ENCODE results near the gene GPR18. TPM values are rescaled to one million over a fixed set of nuclear protein-coding genes. Genes with fewer than 3 reads are reported as not detected.
"Not testable (repeated sequence)": the region's sequence is repeated elsewhere in the genome, so short reads cannot be mapped to it uniquely, and the experiment has no call there.

GPR18 gene
- total RNA-seq, 2 donors from 2014 or later, result 8.7 to 10.1 TPM

DNA sequence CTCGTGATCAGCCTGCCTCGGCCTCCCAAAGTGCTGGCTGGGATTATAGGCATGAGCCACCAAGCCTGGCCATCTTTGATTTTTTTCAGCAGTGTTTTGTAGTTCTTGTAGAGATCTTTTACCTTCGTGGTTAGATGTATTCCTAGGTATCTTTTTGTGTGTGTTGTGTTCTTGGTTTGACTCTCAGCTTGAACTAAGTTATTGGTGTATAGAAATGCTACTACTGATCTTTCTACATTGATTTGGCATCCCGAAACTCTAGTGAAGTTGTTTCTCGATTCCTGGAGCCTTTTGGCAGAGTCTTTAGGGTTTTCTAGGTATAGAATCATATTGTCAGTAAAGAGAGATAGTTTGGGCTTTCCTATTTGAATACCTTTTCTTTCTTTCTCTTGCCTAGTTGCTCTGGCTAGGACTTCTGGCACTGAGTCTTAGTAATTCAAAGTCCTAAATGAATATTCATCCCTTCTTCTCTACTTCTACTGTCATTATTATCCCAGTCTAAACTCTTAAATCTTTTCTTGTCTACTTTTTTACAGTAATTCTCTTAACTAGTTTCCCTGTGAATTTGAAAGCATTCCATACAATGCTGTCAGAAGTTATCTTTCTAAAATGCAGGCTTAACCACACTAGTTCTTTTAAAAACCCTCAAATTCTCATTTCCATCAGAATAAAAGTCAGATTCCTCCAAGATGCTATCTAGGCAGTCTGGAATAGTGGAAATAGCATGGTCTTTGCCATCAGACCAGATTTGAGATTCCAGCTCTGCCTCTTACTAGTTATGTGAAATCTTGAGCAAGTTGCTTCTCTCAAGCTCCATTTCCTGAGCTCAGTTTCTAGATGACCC is 7.0 kb downstream of the GPR18 start:
- peak; percentile 84 for ATAC-seq (replicated peaks)
- peak overlapping the region; percentile 60 for H3K4me3 Mint-ChIP-seq
- H3K27me3 Mint-ChIP-seq, result no peaks in the 10 kb centered on the region
- no peaks in the 10 kb centered on the region for H3K9me3 Mint-ChIP-seq
- peaks cover 47% of the 10 kb centered on the region for H3K4me1 Mint-ChIP-seq
- H3K27ac Mint-ChIP-seq, result peak overlapping the region; percentile 57
- H3K36me3 Mint-ChIP-seq (ENCODE audit: low read depth), result peaks cover 78% of the 10 kb centered on the region

DNA sequence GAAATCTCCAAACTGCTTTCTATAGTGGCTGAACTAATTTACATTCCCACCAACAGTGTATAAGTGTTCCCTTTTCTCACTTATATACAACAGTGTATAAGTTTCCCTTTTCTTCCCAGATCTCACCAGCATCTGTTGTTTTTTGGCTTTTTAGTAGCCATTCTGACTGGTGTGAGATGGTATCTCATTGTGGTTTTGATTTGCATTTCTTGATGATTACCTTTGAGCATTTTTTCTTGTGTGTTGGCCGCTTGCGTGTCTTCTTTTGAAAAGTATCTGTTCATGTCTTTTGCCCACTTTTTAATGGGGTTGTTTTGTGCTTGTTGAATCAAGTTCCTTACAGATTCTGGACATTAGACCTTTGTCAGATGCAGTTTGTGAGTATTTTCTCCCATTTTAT is 8.6 kb downstream of the GPR18 start:
- not testable (repeated sequence) for H3K4me3 Mint-ChIP-seq, H3K27ac Mint-ChIP-seq, H3K27me3 Mint-ChIP-seq, H3K9me3 Mint-ChIP-seq
- peak; percentile 26 for ATAC-seq (replicated peaks)
- Mint-ChIP-seq H3K36me3 (ENCODE audit: low read depth) (peaks cover 76% of the 10 kb centered on the region), H3K4me1 (peaks cover 36% of the 10 kb centered on the region)

DNA sequence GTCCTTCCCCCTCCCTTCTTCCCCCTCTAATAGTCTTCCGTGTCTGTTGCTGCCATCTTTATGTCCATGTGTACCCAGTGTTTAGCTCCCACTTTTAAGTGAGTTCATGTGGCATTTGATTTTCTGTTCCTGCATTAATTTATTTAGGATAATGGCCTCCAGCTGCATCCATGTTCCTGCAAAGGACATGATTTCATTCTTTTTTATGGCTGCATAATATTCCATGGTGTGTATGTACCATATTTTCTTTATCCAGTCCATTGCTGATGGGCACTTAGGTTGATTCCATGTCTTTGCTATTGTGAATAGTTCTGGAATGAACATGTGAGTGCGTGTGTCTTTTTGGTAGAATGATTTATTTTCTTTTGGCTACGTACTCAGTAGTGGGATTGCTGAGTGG is 9.0 kb downstream of the GPR18 start:
- not testable (repeated sequence) for H3K27me3 Mint-ChIP-seq; ATAC-seq (replicated peaks); H3K9me3 Mint-ChIP-seq; H3K4me3 Mint-ChIP-seq
- Mint-ChIP-seq H3K4me1 (peaks cover 36% of the 10 kb centered on the region), H3K36me3 (ENCODE audit: low read depth) (peaks cover 78% of the 10 kb centered on the region), H3K27ac (peak overlapping the region; percentile 22)

DNA sequence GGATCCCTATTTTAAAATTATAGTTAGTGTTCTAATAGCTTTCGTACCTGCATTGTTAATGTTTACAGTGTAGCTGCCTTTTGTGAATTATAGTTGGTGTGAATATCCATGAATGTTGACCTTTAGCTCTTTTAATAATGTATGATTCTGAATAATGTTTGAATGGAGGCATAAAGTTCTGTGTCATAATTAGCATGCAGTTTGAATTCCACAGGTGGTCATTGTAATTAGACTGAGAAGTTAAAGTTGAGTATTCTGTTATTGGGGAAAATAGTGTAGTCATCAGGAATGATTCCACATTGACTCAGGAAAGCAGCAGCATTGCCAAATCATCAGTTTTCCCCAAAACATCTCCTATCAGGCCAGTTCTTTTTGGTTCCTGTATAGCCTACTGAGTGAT is 12.1 kb downstream of the GPR18 start:
- no peak for ATAC-seq (replicated peaks)
- no peak overlapping the region for H3K4me3 Mint-ChIP-seq
- peaks cover 24% of the 10 kb centered on the region for H3K4me1 Mint-ChIP-seq
- peaks cover 82% of the 10 kb centered on the region for H3K36me3 Mint-ChIP-seq (ENCODE audit: low read depth)
- H3K9me3 Mint-ChIP-seq, result no peaks in the 10 kb centered on the region
- H3K27me3 Mint-ChIP-seq, result no peaks in the 10 kb centered on the region
- no peak overlapping the region for H3K27ac Mint-ChIP-seq

DNA sequence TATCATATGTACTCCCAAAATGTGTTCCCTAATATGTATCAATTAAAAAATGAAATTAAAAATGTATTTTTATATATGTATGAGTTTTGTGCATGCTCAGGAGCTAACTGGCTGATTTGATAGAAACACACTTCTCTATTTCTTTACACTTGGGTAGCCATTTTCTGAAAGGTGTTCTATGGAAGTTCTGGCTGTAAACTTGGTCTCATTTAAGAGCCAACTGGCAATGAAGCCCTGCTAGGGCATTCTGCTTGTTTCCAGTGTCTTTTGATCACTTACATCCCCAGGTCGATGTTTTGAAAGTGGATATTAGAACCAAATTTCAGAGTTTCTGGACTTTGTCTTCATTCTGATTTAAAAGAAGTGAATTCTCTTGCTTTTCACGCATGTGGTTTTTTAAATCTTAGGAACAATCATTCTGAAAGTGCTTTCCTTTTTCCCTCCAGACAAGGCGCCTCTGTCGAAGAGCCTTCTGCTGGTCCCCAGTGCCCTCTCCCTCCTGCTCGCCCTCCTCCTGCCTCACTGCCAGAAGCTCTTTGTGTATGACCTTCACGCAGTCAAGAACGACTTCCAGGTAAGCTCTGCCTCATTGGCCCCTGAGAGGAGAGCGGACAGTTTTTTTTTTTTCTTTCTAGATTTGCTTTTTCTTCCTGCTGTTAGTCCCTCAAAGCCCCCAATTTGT is 20.1 kb downstream of the GPR18 start:
- Mint-ChIP-seq H3K4me3 (peak overlapping the region; percentile 83), H3K4me1 (peaks cover 38% of the 10 kb centered on the region), H3K27ac (peak overlapping the region; percentile 85), H3K36me3 (ENCODE audit: low read depth) (peaks cover 53% of the 10 kb centered on the region), H3K9me3 (no peaks in the 10 kb centered on the region), H3K27me3 (no peaks in the 10 kb centered on the region)
- ATAC-seq (replicated peaks), result peak; percentile 85

DNA sequence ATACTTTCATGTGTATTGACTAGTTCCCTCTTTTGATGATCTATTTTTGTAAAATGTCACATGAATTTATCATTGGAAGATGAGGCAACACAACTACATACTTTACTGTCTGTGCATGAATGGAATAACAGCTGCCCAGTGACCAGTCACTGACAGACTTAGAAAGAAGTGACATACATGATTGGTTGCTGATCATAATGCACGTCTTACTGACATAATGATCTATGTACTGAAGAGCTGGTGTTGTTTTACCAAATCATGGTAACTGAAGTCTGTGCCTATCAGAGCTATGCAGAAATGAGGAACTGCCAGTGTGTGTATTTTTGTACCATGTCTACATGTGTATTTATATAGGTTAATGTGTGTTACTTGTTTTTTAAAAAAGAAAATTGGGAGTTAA is 26.5 kb downstream of the GPR18 start:
- no peak for ATAC-seq (replicated peaks)
- Mint-ChIP-seq H3K9me3 (no peaks in the 10 kb centered on the region), H3K27ac (peak overlapping the region; percentile 56), H3K36me3 (ENCODE audit: low read depth) (peaks cover 16% of the 10 kb centered on the region), H3K4me1 (peaks cover 42% of the 10 kb centered on the region), H3K4me3 (peak overlapping the region; percentile 79), H3K27me3 (no peaks in the 10 kb centered on the region)

DNA sequence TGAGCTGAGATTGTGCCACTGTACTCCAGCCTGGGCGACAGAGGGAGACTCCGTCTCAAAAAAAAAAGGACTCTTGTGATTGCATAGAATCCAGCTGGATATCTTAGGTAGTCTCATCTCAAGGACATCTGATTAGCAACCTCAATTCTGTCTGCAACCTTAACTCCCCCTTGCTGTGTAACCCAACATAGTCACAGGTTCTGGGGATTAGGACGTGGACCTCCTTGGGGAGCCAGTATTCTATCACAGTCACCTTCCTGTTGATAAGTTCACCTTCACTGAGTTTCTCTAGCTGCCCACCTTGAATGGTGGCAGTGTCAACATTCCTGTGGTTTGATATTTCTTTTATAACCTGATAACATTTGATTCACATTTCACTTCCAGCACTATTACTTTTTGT is 27.2 kb downstream of the GPR18 start:
- Mint-ChIP-seq H3K9me3 (no peaks in the 10 kb centered on the region), H3K4me3 (peak overlapping the region; percentile 79), H3K27ac (no peak overlapping the region), H3K27me3 (no peaks in the 10 kb centered on the region), H3K4me1 (peaks cover 43% of the 10 kb centered on the region), H3K36me3 (ENCODE audit: low read depth) (peaks cover 14% of the 10 kb centered on the region)
- ATAC-seq (replicated peaks), result peak; percentile 10

DNA sequence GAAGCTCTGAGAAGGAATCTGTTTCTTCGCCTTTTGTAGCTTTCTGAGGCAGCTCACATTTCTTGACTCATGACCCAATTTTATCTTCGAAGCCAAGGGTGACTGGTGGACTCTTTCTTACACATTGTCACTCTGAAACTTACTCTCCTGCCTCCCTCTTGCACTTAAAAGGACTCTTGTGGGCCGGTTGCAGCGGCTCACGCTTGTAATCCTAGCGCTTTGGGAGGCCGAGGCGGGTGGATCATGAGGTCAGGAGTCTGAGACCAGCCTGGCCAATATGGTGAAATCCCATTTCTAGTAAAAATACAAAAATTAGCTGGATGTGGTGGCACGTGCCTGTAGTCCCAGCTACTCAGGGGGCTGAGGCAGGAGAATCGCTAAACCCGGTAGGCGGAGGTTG is 27.6 kb downstream of the GPR18 start:
- Mint-ChIP-seq H3K4me1 (peaks cover 45% of the 10 kb centered on the region), H3K4me3 (peak overlapping the region; percentile 79), H3K36me3 (ENCODE audit: low read depth) (peaks cover 12% of the 10 kb centered on the region)
- H3K27ac Mint-ChIP-seq, H3K27me3 Mint-ChIP-seq, H3K9me3 Mint-ChIP-seq: not testable (repeated sequence)
- ATAC-seq (replicated peaks), result peak; percentile 63

DNA sequence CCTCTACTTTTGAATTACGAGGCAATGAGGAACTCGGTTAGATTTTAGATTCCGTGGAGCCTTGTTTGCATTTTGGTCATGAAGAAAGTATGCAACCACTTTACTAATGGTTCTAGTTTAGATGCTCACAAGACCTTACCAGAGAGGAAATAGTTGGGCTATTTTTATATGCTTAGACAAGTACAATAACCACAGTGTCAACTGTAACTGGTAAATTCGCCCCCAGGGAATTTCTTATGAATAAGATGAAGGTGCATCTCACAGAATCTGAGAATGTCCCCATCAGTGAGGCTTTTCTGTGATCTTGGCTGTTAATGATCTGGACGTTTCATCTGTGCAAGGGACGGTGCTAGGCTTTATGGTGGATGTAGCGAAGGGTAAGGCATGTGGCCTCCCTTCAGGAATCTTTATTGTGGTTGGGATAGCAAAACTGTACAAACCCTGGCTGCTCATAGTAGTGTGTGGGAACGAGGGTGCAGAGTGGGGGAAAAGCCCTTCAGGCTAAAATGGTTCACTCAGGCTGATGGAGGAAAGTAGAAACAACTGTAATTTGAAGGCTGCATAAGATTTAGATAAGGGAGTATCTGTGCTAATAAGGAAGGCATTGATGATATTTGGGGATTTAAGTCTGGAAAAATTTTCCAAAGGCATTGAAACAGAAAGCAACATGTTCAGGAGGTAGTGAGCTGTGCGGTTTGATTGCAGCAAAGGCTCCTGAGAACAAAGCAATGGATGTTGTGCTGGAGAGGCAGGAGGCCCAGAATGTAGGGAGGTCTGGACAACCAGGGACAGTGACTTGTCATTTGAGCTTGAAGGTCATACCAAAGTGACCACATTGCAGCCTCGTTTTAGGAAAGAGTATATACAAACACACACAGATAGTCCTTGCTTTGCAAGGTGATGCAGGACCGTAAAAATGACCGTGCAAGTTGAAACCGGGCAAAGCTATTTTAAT is 29.2 kb downstream of the GPR18 start:
- Mint-ChIP-seq H3K27ac (peak overlapping the region; percentile 65), H3K4me3 (peak overlapping the region; percentile 79), H3K9me3 (no peaks in the 10 kb centered on the region), H3K4me1 (peaks cover 49% of the 10 kb centered on the region), H3K36me3 (ENCODE audit: low read depth) (peaks cover 12% of the 10 kb centered on the region), H3K27me3 (no peaks in the 10 kb centered on the region)
- peak; percentile 72 for ATAC-seq (replicated peaks)

DNA sequence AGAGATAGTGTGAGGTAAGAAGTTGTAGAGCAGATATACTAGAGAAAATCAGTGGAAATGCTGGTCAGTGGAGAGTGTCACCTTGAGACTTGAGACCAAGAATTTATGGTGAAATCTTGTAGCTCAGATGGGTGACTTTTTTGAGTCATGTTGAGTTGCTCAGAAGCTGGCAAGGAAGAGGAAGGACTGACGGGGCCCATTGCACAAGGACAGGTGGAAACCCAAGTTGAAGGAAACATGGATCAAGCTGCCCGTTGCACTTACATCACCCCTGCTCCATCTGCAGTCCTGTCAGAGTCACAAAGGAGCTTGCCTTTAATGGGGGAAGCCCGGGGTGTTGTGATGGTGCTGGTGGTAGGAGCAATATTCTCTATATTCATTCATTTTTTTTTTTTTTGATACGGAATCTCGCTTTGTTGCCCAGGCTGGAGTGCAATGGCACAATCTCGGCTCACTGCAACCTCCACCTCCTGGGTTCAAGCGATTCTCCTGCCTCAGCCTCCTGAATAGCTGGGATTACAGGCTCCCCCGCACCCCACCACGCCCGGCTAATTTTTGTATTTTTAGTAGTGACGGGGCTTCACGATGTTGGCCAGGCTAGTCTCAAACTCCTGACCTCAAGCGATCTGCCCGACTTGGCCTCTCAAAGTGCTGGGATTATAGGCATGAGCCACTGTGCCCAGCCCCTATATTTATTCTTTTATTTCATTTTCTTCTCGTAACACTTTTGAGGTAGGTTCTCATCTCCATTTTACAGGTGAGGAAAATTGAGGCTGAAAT is 30.1 kb downstream of the GPR18 start:
- Mint-ChIP-seq H3K27me3 (no peaks in the 10 kb centered on the region), H3K4me1 (peaks cover 53% of the 10 kb centered on the region)

DNA sequence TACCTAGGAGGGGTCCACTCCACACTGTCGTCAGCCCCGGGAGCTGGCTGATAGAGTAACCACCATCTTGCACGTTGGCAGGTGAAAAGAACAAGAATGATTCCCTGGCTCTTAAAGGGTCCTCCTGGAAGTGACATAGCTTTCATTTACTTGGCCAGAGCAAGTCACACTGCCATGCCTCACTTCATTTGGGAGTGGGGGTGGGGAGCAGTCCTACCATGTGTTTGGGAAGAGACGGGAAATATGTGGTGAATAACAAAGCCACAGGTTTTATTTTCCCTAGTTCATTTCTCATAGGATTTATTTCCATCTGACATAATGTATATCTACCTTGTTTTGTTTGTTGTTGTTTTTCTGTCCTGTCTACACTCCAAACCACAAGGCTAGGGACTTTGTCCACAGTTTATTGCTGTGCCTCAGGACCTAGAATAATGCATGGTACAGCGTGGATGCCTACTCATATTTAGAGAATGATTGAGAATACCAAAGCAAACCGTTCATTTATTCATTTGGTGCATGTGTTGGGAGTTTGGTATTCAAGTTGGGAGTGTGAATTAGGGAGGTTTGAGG is 30.8 kb downstream of the GPR18 start:
- Mint-ChIP-seq H3K9me3 (no peaks in the 10 kb centered on the region), H3K4me3 (peak overlapping the region; percentile 79)
- peak; percentile 1 for ATAC-seq (replicated peaks)

More for the DNA sequence above, 30.1 kb downstream of the GPR18 start:
- Mint-ChIP-seq H3K27ac (peak overlapping the region; percentile 65), H3K4me3 (peak overlapping the region; percentile 79), H3K36me3 (ENCODE audit: low read depth) (peaks cover 7% of the 10 kb centered on the region), H3K9me3 (no peaks in the 10 kb centered on the region)
- ATAC-seq (replicated peaks), result peak; percentile 44

DNA sequence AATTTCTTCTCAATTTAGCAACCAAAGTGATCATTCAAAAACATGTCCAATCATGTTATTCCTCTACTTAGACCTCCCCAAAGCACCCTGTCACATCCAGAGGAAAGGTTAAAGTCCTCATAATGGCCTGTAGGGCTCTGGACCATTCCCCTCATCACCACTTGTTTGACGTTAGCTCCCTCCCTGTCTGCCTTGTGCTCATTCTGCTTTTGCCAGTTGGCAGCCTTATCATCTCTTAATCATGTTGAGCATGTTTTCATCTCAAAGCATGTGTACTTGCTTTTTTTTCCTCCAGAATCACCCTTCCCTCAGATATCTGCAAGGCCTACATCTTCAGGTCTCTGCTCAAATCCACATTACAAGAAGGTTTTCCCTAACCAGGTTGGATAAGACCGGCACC is 31.7 kb downstream of the GPR18 start:
- Mint-ChIP-seq H3K4me3 (peak overlapping the region; percentile 1), H3K9me3 (no peaks in the 10 kb centered on the region), H3K27me3 (no peaks in the 10 kb centered on the region), H3K36me3 (ENCODE audit: low read depth) (peaks cover 9% of the 10 kb centered on the region), H3K4me1 (peaks cover 58% of the 10 kb centered on the region), H3K27ac (no peak overlapping the region)
- no peak for ATAC-seq (replicated peaks)

More for the DNA sequence above, 30.8 kb downstream of the GPR18 start:
- H3K27ac Mint-ChIP-seq, result peak overlapping the region; percentile 43
- H3K36me3 Mint-ChIP-seq (ENCODE audit: low read depth), result peaks cover 7% of the 10 kb centered on the region
- no peaks in the 10 kb centered on the region for H3K27me3 Mint-ChIP-seq
- peaks cover 55% of the 10 kb centered on the region for H3K4me1 Mint-ChIP-seq

DNA sequence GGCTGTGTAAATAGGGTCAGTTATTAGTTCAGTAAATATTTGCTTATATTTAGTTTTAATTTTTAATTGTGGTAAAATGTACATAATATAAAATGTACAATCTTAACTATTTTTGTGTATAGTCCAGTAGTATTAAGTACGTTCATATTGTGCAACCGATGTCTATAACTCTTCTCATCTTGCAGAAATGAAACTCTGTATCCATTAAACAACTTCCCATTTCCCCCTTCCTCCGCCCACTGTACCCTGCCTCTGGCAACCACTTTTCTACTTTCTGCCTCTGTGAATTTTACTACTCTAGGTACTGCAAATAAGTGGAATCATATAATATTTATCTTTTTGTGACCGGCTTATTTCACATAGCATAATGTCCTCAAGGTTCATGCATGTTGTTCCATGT is 33.1 kb downstream of the GPR18 start:
- Mint-ChIP-seq H3K9me3 (no peaks in the 10 kb centered on the region), H3K4me3 (peak overlapping the region; percentile 1), H3K36me3 (ENCODE audit: low read depth) (peaks cover 9% of the 10 kb centered on the region), H3K4me1 (peaks cover 63% of the 10 kb centered on the region), H3K27ac (no peak overlapping the region), H3K27me3 (no peaks in the 10 kb centered on the region)
- no peak for ATAC-seq (replicated peaks)
